ENCODE measurements around the gene ZNF629.
A peak's percentile ranks its signal among the peaks of the same experiment; 100 is the strongest.

Gene ZNF629

GRCh38 chr16:30786115-30786935 lies 680 bp downstream of the ZNF629 start:
- DNase-seq (ENCODE audit: low read depth in 1 of 2, low spot score in 1 of 2), result no peak

- no peak for DNase-seq (ENCODE audit: low read depth in 1 of 2, low spot score in 1 of 2)
These were observed 1.6 kb downstream of the ZNF629 start for GRCh38 chr16:30785126-30786106.

GRCh38 chr16:30784215-30784614 lies 2.8 kb downstream of the ZNF629 start:
- DNase-seq (ENCODE audit: low read depth in 1 of 2, low spot score in 1 of 2), result no peak

GRCh38 chr16:30783280-30784109 lies 3.5 kb downstream of the ZNF629 start:
- no peak for DNase-seq (ENCODE audit: low read depth in 1 of 2, low spot score in 1 of 2)

DNA sequence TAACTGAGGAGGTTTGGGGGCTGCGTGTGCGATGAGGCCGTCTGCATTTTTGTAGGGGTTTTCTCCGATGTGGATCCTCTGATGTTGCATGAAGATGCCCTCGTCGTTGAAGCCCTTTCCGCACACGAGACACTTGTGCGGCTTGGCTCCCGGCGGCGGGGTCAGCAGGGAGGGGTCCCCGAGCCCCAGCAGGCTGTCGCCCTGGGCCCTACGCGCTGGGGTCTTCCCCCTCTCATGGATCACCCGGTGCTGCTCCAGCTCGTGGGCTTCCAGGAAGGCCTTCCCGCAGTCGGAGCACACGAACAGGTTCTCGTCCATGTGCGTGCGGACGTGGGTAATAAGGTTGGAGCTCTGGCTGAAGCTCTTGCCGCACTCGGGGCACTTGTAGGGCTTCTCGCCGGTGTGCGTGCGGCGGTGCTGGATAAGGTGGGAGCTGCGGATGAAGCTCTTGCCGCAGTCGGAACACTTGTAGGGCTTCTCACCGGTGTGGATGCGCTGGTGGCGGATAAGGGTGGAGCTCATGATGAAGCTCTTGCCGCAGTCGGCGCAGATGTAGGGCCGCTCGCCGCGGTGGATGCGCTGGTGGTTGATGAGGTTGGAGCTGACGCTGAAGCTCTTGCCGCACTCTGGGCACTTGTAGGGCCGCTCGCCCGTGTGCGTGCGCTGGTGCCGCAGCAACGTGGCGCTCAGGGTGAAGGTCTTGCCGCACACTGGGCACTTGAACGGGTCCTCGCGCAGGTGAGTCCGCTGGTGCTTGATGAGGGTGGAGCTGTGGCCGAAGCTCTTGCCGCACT lies 4.3 kb downstream of the ZNF629 start:
- DNase-seq (ENCODE audit: low read depth in 1 of 2, low spot score in 1 of 2), result no peak

GRCh38 chr16:30780549-30780948 lies 6.5 kb downstream of the ZNF629 start:
- no peak for DNase-seq (ENCODE audit: low read depth in 1 of 2, low spot score in 1 of 2)

- DNase-seq (ENCODE audit: low read depth in 1 of 2, low spot score in 1 of 2), result no peak
These were observed 7.0 kb downstream of the ZNF629 start for GRCh38 chr16:30780021-30780420.

GRCh38 chr16:30779596-30779995 lies 7.4 kb downstream of the ZNF629 start:
- no peak for DNase-seq (ENCODE audit: low read depth in 1 of 2, low spot score in 1 of 2)

DNA sequence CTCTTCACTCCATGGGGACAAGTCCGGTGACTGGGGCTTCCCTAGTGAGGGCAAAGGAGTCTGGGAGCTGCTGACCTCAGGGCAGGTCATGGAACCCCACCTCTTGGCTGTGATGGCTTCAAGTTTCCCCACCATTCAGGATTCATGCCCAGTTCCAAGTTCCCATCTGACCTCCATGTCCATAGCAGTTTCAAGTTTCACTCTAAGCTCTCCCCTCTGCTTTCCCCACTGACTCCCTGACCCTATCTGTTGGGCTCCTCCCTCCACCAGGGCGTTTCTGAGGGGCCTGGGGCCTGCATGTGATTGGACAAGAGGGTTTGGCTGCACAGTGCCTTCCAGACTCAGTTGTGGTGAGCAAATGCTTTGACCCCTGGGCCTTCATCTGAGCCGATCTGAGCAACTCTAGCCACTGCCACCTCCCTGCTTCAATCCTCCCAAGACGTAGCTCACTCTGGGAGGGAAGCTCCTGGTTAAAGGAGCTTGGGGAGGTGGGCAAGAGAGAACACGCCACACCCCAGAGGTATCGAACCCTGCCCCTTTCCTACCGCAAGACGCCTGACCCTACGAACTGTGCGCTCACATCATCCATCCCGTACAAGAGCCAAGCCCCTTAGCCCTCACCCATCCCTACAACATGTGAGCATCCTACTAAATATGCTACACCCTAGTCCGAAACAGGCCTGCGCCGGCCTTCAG lies 8.3 kb downstream of the ZNF629 start:
- DNase-seq (ENCODE audit: low read depth in 1 of 2, low spot score in 1 of 2), result no peak

- DNase-seq (ENCODE audit: low read depth in 1 of 2, low spot score in 1 of 2), result no peak
These were observed 9.3 kb downstream of the ZNF629 start for GRCh38 chr16:30777591-30778297.

DNA sequence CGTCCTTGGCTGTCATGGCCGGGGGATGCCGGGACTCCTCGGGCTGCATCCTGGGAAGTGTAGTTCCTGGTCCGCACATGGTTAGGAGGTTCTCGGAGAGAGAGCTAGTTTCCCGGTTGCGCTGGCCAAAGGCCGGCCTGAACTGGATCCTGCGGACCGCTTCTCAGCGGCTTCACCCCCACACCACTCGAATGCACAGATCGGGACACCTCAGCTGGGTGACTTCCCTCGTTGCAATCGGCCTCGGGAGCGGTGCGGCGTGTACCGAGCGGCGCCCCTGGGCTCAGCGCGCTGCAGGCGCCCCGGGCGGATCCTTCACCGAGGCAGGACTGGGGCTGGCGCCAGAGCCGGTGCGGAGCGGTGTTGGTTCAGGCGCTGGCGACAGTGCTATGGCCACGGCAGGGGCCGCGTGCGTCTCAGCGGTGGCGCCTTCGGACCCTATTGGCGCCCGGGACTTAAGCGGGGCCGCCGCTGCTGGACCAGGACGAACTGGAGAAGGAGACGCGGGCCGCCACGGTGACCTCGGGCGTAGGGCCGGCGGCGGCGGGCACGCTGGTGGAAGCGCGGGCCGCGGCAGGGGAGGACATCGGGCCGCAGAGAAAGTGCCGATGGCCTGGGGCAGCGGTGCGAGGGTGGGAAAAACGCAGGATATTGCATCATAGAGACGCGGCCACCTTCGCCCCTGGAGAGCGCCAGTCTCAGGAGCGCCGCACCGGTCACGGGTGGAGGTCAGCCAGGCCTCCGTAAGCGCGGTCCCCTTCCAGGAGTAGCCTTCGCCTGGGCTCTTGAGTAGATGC lies 11.4 kb downstream of the ZNF629 start:
- peak; percentile 45 to 58 for DNase-seq (ENCODE audit: low read depth in 1 of 2, low spot score in 1 of 2)

GRCh38 chr16:30775131-30775391 lies 11.9 kb downstream of the ZNF629 start:
- no peak for DNase-seq (ENCODE audit: low read depth in 1 of 2, low spot score in 1 of 2)

DNA sequence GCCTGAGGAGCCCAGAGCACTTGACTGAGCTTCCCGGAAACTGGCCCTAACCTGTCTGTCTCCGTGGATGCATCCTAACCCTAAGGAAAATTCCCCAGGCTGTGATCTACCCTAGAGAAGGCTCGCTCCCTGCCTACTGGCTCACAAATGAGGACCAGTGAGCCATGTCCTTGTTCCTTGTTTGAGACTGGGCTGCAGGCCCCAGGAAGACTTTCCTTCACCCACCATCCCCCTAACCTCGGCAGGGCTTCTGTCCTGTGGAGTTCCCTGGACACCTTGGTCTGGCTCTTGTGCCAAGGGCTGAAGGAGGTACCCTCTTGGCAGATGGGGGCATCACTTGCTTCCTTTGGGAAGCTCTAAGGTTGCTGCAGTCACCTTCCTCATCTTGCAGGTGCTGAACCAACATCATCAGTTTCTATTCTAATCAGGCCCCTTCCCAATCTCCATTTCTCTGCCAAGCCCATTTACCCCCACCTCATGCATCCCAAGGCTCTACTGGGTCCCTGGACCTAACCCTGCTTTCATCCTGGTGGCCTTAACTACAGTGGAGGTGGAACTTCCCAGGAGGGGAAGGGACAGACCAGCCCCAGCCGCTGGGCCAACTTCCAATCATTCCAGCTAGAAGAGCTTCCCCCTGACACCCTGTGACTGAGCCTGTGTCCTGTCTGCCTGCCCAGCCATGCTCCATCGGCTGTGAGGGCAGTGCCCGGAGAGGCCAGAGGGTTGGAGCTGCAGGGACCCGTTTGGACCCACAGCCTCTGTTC lies 12.5 kb downstream of the ZNF629 start:
- DNase-seq (ENCODE audit: low read depth in 1 of 2, low spot score in 1 of 2), result no peak

GRCh38 chr16:30773826-30774225 lies 13.2 kb downstream of the ZNF629 start:
- DNase-seq (ENCODE audit: low read depth in 1 of 2, low spot score in 1 of 2), result no peak

GRCh38 chr16:30771726-30772125 lies 15.3 kb downstream of the ZNF629 start:
- no peak for DNase-seq (ENCODE audit: low read depth in 1 of 2, low spot score in 1 of 2)

- no peak for DNase-seq (ENCODE audit: low read depth in 1 of 2, low spot score in 1 of 2)
These were observed 17.5 kb downstream of the ZNF629 start for GRCh38 chr16:30769379-30770089.

DNA sequence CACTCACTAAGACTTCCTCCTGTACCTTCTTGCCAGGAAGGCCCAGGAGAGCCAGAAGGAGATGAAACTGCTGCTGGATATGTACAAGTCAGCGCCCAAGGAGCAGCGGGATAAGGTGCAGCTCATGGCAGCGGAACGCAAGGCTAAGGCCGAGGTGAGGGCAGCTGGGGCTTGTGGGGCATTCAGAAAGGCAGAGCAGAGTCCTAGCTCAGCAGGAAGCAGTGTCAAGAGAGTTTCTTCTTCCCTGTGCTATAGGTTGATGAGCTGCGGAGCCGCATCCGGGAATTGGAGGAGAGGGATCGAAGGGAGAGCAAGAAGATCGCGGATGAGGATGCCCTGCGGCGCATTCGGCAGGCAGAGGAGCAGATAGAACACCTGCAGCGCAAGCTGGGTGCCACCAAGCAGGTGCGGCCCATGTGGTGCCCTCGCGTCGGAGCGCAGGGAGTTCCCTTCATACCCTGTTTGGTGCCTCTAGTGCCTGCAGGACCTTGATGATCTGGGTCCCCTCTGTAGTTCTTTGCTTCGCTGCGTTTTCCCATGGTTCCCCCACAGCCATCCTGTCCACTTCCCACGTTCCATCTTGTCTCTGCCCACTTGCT lies 18.3 kb downstream of the ZNF629 start:
- DNase-seq (ENCODE audit: low read depth in 1 of 2, low spot score in 1 of 2), result no peak
